ENCODE measurements around the gene C1orf21. TPM values are rescaled to one million over a fixed set of nuclear protein-coding genes. Genes with fewer than 3 reads are reported as not detected.

The C1orf21 gene
- total and polyA plus RNA-seq, 2 of the 4 experiments (the other 2 are of a cell fraction) = 6.4 to 9.9 TPM

DNA sequence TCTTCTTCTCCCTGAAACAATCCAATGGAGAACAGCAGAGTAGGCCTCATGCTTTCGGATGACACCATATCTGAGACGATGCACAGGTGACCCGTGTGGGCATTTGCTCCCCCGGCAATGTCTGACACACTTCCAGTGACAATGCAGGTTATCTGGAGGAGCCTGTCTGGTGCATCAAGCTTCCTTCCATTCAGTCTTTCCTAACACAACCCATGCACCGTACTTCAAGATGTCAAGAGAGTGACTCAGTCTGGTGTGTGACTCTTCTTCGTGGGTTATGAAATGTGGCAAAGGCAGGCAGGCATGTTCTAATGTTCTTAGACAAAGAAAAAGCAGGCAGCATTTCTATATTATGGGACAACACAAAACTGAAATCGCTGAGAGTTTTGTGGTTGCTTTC lies 208.8 kb downstream of the C1orf21 start:
- DNase-seq (peak; percentile 85), ATAC-seq (ENCODE audit: low read depth) (peak; percentile 90)
- H3K4me2 ChIP-seq (ENCODE audit: low read depth, low read length) = no peak overlapping the region
- intact Hi-C loops (cut with micrococcal nuclease) = no loop called here
- peaks cover 8% of the 10 kb centered on the region for H3K4me1 ChIP-seq (ENCODE audit: control insufficient read depth, insufficient read depth, low read length)
- no peak overlapping the region for H2AFZ ChIP-seq (replicated peaks; ENCODE audit: low read length, poor library complexity)
- POLR2A ChIA-PET (ENCODE audit: unreplicated experiment) = no interaction called here
- no peak overlapping the region for H4K5ac ChIP-seq (ENCODE audit: low read depth, low read length)
- no peak overlapping the region for H3K27ac ChIP-seq (ENCODE audit: insufficient read depth, low read length)
- peak overlapping the region; percentile 4; the same call in 1 of the 2 replicates for H2BK120ac ChIP-seq (ENCODE audit: low read depth, low read length)
- peak overlapping the region; percentile 61 for H3K14ac ChIP-seq (replicated peaks; ENCODE audit: low read depth, low read length)
- no peak overlapping the region for H2BK15ac ChIP-seq (ENCODE audit: low read depth, low read length)
- no peak overlapping the region for H3K18ac ChIP-seq (ENCODE audit: low read depth, low read length)
- no peaks in the 10 kb centered on the region for H3K27me3 ChIP-seq (ENCODE audit: control insufficient read depth, insufficient read depth, low read length)
- peak overlapping the region in 1 of 2 experiments; percentile 14; a peak in 1 of 4 replicates for H4K8ac ChIP-seq (ENCODE audit: low read depth in 2 of 2, low read length in 2 of 2)
- CTCF ChIA-PET = no interaction called here
- WGBS, 2 experiments (ENCODE audit: extremely low coverage in 2 of 2, insufficient read length in 1 of 2) = no CpG with 5 or more reads among the region's 7 CpGs
- H3K9me1 ChIP-seq (ENCODE audit: insufficient read depth, low read length) = peaks cover 14% of the 10 kb centered on the region
- no TSS peak for BruUV-seq (replicated peaks)
- in situ Hi-C loops (cut with MboI; ENCODE audit: low sequenced_read_pairs) = no loop called here
- peak overlapping the region; percentile 48; the same call in 1 of the 2 replicates for H2BK20ac ChIP-seq (ENCODE audit: low read depth, low read length)
- dilution Hi-C loops (cut with HindIII; ENCODE audit: low sequenced_read_pairs, unreplicated experiment) = no loop called here
- TF ChIP-seq CEBPB (IDR thresholded peaks at IDR 0.05; ENCODE audit: low read depth, low read length) (peak; percentile 81), BHLHE40 (IDR thresholded peaks at IDR 0.05; ENCODE audit: low read depth, low read length) (peak; percentile 15; the same call in 1 of the 2 replicates), MAZ (IDR thresholded peaks at IDR 0.05; ENCODE audit: borderline replicate concordance, low read depth, low read length) (no peak), FOS (IDR thresholded peaks at IDR 0.05; ENCODE audit: low read depth, low read length) (peak; percentile 75), MXI1 (IDR thresholded peaks at IDR 0.05; ENCODE audit: borderline replicate concordance, low read depth, low read length) (peak; percentile 73; the same call in 1 of the 2 replicates)
- TF ChIP-seq, protein P1, sequence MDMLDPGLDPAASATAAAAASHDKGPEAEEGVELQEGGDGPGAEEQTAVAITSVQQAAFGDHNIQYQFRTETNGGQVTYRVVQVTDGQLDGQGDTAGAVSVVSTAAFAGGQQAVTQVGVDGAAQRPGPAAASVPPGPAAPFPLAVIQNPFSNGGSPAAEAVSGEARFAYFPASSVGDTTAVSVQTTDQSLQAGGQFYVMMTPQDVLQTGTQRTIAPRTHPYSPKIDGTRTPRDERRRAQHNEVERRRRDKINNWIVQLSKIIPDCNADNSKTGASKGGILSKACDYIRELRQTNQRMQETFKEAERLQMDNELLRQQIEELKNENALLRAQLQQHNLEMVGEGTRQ (IDR thresholded peaks at IDR 0.05; ENCODE audit: low read depth, low read length) = no peak
- H3K23ac ChIP-seq (ENCODE audit: low read depth, low read length) = no peak overlapping the region
- no peaks in the 10 kb centered on the region for H3K9me3 ChIP-seq (ENCODE audit: control insufficient read depth, insufficient read depth, low read length)
- peaks cover 0 to 8% of the 10 kb centered on the region in 2 experiments; a peak in 2 of 4 replicates for H3K79me1 ChIP-seq (ENCODE audit: low read depth in 1 of 2, low read length in 2 of 2)
- H4K91ac ChIP-seq (ENCODE audit: insufficient read depth, low read depth, low read length) = no peak overlapping the region
- H3K9ac ChIP-seq (ENCODE audit: low read depth, low read length) = no peak overlapping the region
- no peak overlapping the region for H2AK5ac ChIP-seq (ENCODE audit: low read depth, low read length)
- H2AK9ac ChIP-seq (replicated peaks; ENCODE audit: low read depth, low read length, poor library complexity) = no peak overlapping the region
- no peak overlapping the region for H2BK5ac ChIP-seq (ENCODE audit: low read depth, low read length, poor library complexity, severe bottlenecking)
- H3K56ac ChIP-seq (ENCODE audit: extremely low read depth, insufficient read depth, low read length) = no peak overlapping the region
- H3K4ac ChIP-seq (ENCODE audit: low read depth, low read length) = no peak overlapping the region
- no peaks in the 10 kb centered on the region for H3K36me3 ChIP-seq (ENCODE audit: control insufficient read depth, insufficient read depth, low read length)
- H4K20me1 ChIP-seq (ENCODE audit: insufficient read depth, low read length) = no peaks in the 10 kb centered on the region
- no peak overlapping the region for H3K4me3 ChIP-seq (ENCODE audit: insufficient read depth, low read depth, low read length)
